HepG2 (cell line): Measurements from ENCODE around the gene SUN1. TPM values are rescaled to one million over a fixed set of nuclear protein-coding genes. Genes with fewer than 3 reads are reported as not detected.

ENCODE experiments used
- ASH2L ChIP-seq: fragments of 300-600, 200-600 bp; sonication (generic); IDR thresholded peaks from 2 replicates; pipeline ENCODE4 v1.7.0; 2017; ENCODE audit warnings: low read depth, mild to moderate bottlenecking, moderate library complexity, mixed read lengths, low read length; ENCODE audit not compliant: insufficient read length
- ERF ChIP-seq: IDR thresholded peaks from 2 replicates; pipeline ENCODE4 v1.6.1; 2018; ENCODE audit warnings: missing biosample characterization, missing genetic modification reagents
- FOXO4 ChIP-seq: sonication (generic); formaldehyde crosslinking; conservative IDR thresholded peaks from 2 replicates; pipeline ENCODE4 v1.8.1; 2023; ENCODE audit warnings: missing genetic modification reagents
- KDM2A ChIP-seq: sonication (generic); formaldehyde crosslinking; IDR thresholded peaks from 2 replicates; pipeline ENCODE4 v1.4.0; 2020; ENCODE audit warnings: low read depth, missing genetic modification reagents, borderline replicate concordance
- MNT ChIP-seq: fragments of 450-650 bp; IDR thresholded peaks from 2 replicates; pipeline ENCODE4 v1.6.1; 2016
- NFIB ChIP-seq: sonication (generic); formaldehyde crosslinking; IDR thresholded peaks from 2 replicates; pipeline ENCODE4 v1.9.0; 2021; ENCODE audit warnings: missing genetic modification reagents, mild to moderate bottlenecking, borderline replicate concordance
- NR0B2 ChIP-seq: sonication (generic); formaldehyde crosslinking; IDR thresholded peaks from 2 replicates; pipeline ENCODE4 v1.4.0; 2020; ENCODE audit warnings: mild to moderate bottlenecking, missing genetic modification reagents
- RXRB ChIP-seq: IDR thresholded peaks from 2 replicates; pipeline ENCODE4 v1.6.1; 2016; ENCODE audit warnings: borderline replicate concordance, missing genetic modification reagents, missing compliant biosample characterization
- SAP130 ChIP-seq: IDR thresholded peaks from 2 replicates; pipeline ENCODE4 v1.6.1; 2016; ENCODE audit warnings: low read depth
- SOX13 ChIP-seq, 3 experiments: fragments of 450-650 bp in 1 of 3; sonication (generic) in 1 of 3; formaldehyde crosslinking in 1 of 3; IDR thresholded peaks in 2 of 3; conservative IDR thresholded peaks in 1 of 3; 2 replicates each; pipeline versions ENCODE4 v1.5.0 to v1.6.1; 2016 to 2020; ENCODE audit warnings: antibody characterized with exemption in 1 of 3, mild to moderate bottlenecking in 1 of 3, missing compliant biosample characterization in 1 of 3, missing genetic modification reagents in 1 of 3, moderate library complexity in 1 of 3
- TBL1XR1 ChIP-seq: fragments of 150-350 bp; IDR thresholded peaks from 2 replicates; pipeline ENCODE4 v1.6.1; 2014; ENCODE audit warnings: borderline replicate concordance, low read length; ENCODE audit not compliant: partially characterized antibody
- ZBTB25 ChIP-seq: IDR thresholded peaks from 2 replicates; pipeline ENCODE4 v1.6.1; 2018; ENCODE audit warnings: missing genetic modification reagents
- ZMYM4 ChIP-seq: sonication (generic); formaldehyde crosslinking; IDR thresholded peaks from 2 replicates; pipeline ENCODE4 v1.8.1; 2023; ENCODE audit warnings: mild to moderate bottlenecking, missing genetic modification reagents
- ZNF17 ChIP-seq: sonication (generic); formaldehyde crosslinking; IDR thresholded peaks from 2 replicates; pipeline ENCODE4 v1.5.0; 2020; ENCODE audit warnings: mild to moderate bottlenecking, missing genetic modification reagents
- ZNF253 ChIP-seq: sonication (generic); formaldehyde crosslinking; IDR thresholded peaks from 2 replicates; pipeline ENCODE4 v1.8.0; 2022; ENCODE audit warnings: mild to moderate bottlenecking, missing genetic modification reagents, borderline replicate concordance
- ZNF704 ChIP-seq: sonication (generic); formaldehyde crosslinking; IDR thresholded peaks from 2 replicates; pipeline ENCODE4 v1.8.1; 2023; ENCODE audit warnings: mild to moderate bottlenecking, inconsistent platforms, moderate library complexity, missing genetic modification reagents, borderline replicate concordance
- ZNF740 ChIP-seq: sonication (generic); formaldehyde crosslinking; IDR thresholded peaks from 2 replicates; pipeline ENCODE4 v1.4.0; 2020; ENCODE audit warnings: missing genetic modification reagents
- ZNF770 ChIP-seq: sonication (generic); formaldehyde crosslinking; IDR thresholded peaks from 2 replicates; pipeline ENCODE4 v1.5.0; 2020; ENCODE audit warnings: mild to moderate bottlenecking, missing genetic modification reagents
- ZNF777 ChIP-seq: sonication (generic); formaldehyde crosslinking; IDR thresholded peaks from 2 replicates; pipeline ENCODE4 v1.4.0; 2020; ENCODE audit warnings: missing genetic modification reagents
- ZNF792 ChIP-seq: IDR thresholded peaks from 2 replicates; pipeline ENCODE4 v1.6.1; 2016
- polyA plus RNA-seq, 8 experiments: library from polyadenylated mRNA; depleted of rRNA in 3 of 8; stranded (reverse) in 7 of 8; unstranded in 1 of 8; fragments of >200 nt; fragmentation: Illumina TruSeq in 4 of 8; extraction: Trizol in 4 of 8; gene quantifications; 2 replicates each; pipeline versions ENCODE4 v1.2.1 to v1.2.3, GENCODE V29; 2011 to 2016; ENCODE audit warnings: low read depth in 4 of 8, missing spikeins in 1 of 8, mixed read lengths in 1 of 8; ENCODE audit not compliant: insufficient read depth in 1 of 8
- total RNA-seq, 5 experiments: library from RNA; depleted of rRNA; stranded (reverse); fragments of >200 nt; fragmentation: Illumina TruSeq; extraction: Trizol; gene quantifications; 2 replicates each; pipeline ENCODE4 v1.2.3, GENCODE V29; 2016; ENCODE audit warnings: low read depth in 1 of 5

Gene SUN1
- total and polyA plus RNA-seq, 2 of the 13 experiments (the other 11 are each of a cell fraction or from before 2014, with no cell fraction given), result 47.0 to 126 TPM

GRCh38 chr7:873367-874002 is 41.2 kb downstream of the SUN1 start (continued):
- TF ChIP-seq ZNF777 (peak; percentile 71), ZNF740 (peak; percentile 45; the same call in 1 of the 2 replicates), SOX13 (IDR thresholded peaks at IDR 0.05) (no peak), SOX13 (CRISPR knock-in tag; conservative IDR thresholded peaks at IDR 0.05 in 1 of 2, IDR thresholded peaks at IDR 0.05 in 1 of 2) (peak in 1 of 2 experiments; percentile 55; a peak in 2 of 4 replicates), SAP130 (peak; percentile 95), ZNF704 (peak; percentile 77; the same call in 1 of the 2 replicates), ERF (peak; percentile 99), MNT (peak; percentile 97), ZNF770 (CRISPR knock-in tag) (no peak), RXRB (CRISPR knock-in tag) (peak; percentile 87), ZNF17 (CRISPR knock-in tag) (no peak), ZNF792 (CRISPR knock-in tag) (peak; percentile 94), NR0B2 (peak; percentile 84; the same call in 1 of the 2 replicates), ASH2L (peak; percentile 35), FOXO4 (CRISPR knock-in tag) (no peak), ZMYM4 (peak; percentile 77; the same call in 1 of the 2 replicates), ZNF253 (CRISPR knock-in tag) (peak; percentile 86; the same call in 1 of the 2 replicates), NFIB (no peak), TBL1XR1 (no peak), ZBTB25 (peak; percentile 85), KDM2A (peak; percentile 90)
